ENCODE results near the gene OTOF.
"Not testable (repeated sequence)": the region's sequence is repeated elsewhere in the genome, so short reads cannot be mapped to it uniquely, and the experiment has no call there.

Gene OTOF

DNA sequence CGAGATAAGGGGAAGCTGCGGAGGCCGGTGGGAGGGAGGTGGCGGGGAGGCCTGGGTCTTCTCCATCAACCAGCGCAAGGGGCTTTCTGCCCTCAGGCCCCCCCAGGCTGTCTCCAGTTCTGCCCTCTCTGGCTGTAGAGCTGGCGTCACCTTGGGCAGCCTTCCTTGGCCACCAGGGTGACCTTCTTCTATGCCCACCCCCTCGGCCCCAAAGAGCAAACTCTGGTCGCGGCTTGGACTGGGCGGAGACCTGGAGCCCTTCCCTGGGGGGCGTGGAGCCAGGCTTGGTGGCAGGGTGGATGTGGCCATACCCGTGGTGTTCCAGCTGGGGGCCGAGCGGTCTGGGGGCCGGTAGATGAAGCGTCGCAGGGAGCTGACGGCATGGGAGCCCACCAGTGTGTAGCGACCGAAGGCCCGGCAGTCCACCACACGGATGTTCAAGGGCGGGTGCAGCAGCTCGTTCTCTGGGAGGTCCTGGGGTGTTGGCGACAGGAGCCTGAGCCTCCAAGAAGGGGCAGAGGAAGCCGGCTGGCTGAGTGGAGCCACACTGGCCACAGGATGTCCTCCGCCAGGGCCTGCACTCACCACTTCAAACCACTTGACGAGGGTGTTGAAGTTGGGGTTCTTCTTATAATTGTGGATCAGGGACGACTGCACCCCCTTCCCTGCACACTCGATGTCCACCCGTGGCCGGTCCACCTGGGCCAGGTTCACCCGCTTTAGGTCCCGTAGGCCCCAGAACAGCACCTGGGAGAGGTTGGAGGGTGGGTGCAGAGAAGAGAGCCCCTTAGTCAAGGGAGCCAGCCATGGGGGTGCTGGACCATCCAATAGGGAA is 4.9 kb downstream of the OTOF start:
- 91 to 94% methylated on average over 12 to 32 of the region's 34 CpGs for WGBS, 2 experiments (ENCODE audit: insufficient coverage in 2 of 2)
- Histone ChIP-seq H3K36me3 (ENCODE audit: control insufficient read depth, insufficient read depth, low read length) (no peaks in the 10 kb centered on the region), H3K9me3 (ENCODE audit: control insufficient read depth, low read length) (no peaks in the 10 kb centered on the region), H3K4me3 (ENCODE audit: extremely low read depth, insufficient read depth, low read length, poor library complexity, severe bottlenecking) (no peak overlapping the region), H3K4me1 (ENCODE audit: control insufficient read depth, insufficient read depth, low read length, poor library complexity, severe bottlenecking) (peaks cover 6% of the 10 kb centered on the region), H3K27ac (ENCODE audit: low read depth, low read length, severe bottlenecking) (no peak overlapping the region)

DNA sequence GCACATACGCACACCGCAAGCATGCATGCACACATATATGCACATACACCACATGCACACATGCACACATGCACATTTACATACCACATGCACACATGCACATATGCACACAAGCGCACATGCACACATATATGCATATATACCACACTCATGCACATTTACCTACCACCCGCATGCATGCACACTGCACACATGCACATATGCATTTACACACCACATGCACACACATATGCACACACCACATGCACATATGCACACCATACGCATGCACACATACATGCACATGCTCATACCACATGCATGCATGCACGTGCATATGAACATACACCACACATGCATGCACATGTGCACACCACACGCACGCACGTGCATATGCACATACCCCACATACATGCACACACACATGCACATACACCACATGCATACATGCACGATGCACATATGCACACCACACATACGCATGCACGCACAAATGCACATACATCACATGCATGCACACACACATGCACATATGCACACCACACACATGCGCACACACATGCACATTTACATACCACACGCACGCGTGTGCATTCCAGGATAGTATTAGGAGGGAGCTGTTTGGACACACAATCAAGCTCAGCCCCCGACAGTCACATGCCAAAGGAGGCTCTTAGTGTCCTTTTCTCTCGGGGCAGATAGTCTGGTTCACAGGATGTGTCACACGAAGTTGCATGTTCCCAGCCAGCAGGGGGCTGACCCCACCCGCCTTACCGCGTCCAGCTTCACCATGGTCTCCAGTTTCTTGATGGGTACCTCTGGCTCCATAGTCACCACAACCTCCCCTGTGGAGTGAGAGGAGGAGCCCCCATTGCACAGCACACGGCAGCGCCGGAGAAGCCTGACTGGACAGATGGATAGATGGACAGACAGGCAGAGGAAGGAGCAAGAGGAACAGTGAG is 5.9 kb downstream of the OTOF start:
- Histone ChIP-seq H3K4me1 (ENCODE audit: control insufficient read depth, insufficient read depth, low read length, poor library complexity, severe bottlenecking) (peaks cover under 1% of the 10 kb centered on the region), H3K27ac (ENCODE audit: low read depth, low read length, severe bottlenecking) (no peak overlapping the region), H3K4me3 (ENCODE audit: extremely low read depth, insufficient read depth, low read length, poor library complexity, severe bottlenecking) (no peak overlapping the region), H3K36me3 (ENCODE audit: control insufficient read depth, insufficient read depth, low read length) (no peaks in the 10 kb centered on the region), H3K9me3 (ENCODE audit: control insufficient read depth, low read length) (no peaks in the 10 kb centered on the region)
- WGBS, 2 experiments (ENCODE audit: insufficient coverage in 2 of 2) = 85 to 91% methylated on average over 22 to 25 of the region's 25 CpGs

- Histone ChIP-seq H3K36me3 (ENCODE audit: control insufficient read depth, insufficient read depth, low read length) (no peaks in the 10 kb centered on the region), H3K4me1 (ENCODE audit: control insufficient read depth, insufficient read depth, low read length, poor library complexity, severe bottlenecking) (no peaks in the 10 kb centered on the region), H3K27ac (ENCODE audit: low read depth, low read length, severe bottlenecking) (no peak overlapping the region), H3K4me3 (ENCODE audit: extremely low read depth, insufficient read depth, low read length, poor library complexity, severe bottlenecking) (no peak overlapping the region), H3K9me3 (ENCODE audit: control insufficient read depth, low read length) (no peaks in the 10 kb centered on the region)
- WGBS, 2 experiments (ENCODE audit: insufficient coverage in 2 of 2) = 83% methylated on average over 1 of the region's 2 CpGs; no CpG with 5 or more reads in 1 of the 2 experiments
These were observed 6.6 kb downstream of the OTOF start for GRCh38 chr2:26471289-26471688.

- WGBS, 2 experiments (ENCODE audit: insufficient coverage in 2 of 2) = 93 to 96% methylated on average over 7 to 9 of the region's 9 CpGs
These were observed 7.2 kb downstream of the OTOF start for GRCh38 chr2:26470601-26471260.

GRCh38 chr2:26469955-26470354 is 8.0 kb downstream of the OTOF start:
- no peak overlapping the region for H3K4me3 ChIP-seq (ENCODE audit: extremely low read depth, insufficient read depth, low read length, poor library complexity, severe bottlenecking)
- WGBS, 2 experiments (ENCODE audit: insufficient coverage in 2 of 2) = 85 to 93% methylated on average over 6 to 7 of the region's 7 CpGs
- H3K4me1 ChIP-seq (ENCODE audit: control insufficient read depth, insufficient read depth, low read length, poor library complexity, severe bottlenecking) = no peaks in the 10 kb centered on the region
- no peaks in the 10 kb centered on the region for H3K9me3 ChIP-seq (ENCODE audit: control insufficient read depth, low read length)
- H3K36me3 ChIP-seq (ENCODE audit: control insufficient read depth, insufficient read depth, low read length) = no peaks in the 10 kb centered on the region
- H3K27ac ChIP-seq (ENCODE audit: low read depth, low read length, severe bottlenecking) = no peak overlapping the region

More at GRCh38 chr2:26470601-26471260, 7.2 kb downstream of the OTOF start:
- no peaks in the 10 kb centered on the region for H3K4me1 ChIP-seq (ENCODE audit: control insufficient read depth, insufficient read depth, low read length, poor library complexity, severe bottlenecking)
- H3K9me3 ChIP-seq (ENCODE audit: control insufficient read depth, low read length) = no peaks in the 10 kb centered on the region
- H3K36me3 ChIP-seq (ENCODE audit: control insufficient read depth, insufficient read depth, low read length) = no peaks in the 10 kb centered on the region
- H3K27ac ChIP-seq (ENCODE audit: low read depth, low read length, severe bottlenecking) = no peak overlapping the region
- no peak overlapping the region for H3K4me3 ChIP-seq (ENCODE audit: extremely low read depth, insufficient read depth, low read length, poor library complexity, severe bottlenecking)

DNA sequence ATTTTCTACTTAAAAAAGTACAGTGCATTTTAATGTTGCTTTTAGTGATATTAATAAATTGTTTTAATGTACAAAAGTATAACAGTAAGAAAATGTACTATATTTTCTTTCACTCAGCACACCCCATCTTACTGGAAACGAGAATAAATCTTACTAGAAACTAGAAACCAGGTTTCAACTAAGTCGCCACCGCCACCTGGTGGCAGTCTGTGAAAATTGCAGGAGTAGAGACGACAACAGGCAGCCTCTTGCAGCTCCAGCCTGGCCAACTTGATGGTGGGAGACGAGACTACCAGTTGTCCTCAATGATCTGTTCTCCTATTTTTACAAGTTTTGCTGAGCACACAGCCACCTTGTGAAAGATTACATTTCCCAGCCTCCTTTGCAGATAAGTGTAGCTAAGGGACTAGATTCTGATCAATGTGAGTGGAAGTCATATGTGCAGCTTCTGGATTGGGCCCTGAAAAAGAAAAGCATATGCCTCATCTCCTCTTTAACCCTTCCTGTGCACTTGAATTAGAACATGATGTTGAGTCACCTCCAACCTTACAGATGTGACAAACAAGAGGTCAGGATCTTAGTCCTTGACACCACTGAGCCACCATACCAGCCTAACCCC is 8.7 kb downstream of the OTOF start:
- Histone ChIP-seq H3K9me3 (ENCODE audit: control insufficient read depth, low read length) (no peaks in the 10 kb centered on the region), H3K27ac (ENCODE audit: low read depth, low read length, severe bottlenecking) (no peak overlapping the region), H3K36me3 (ENCODE audit: control insufficient read depth, insufficient read depth, low read length) (no peaks in the 10 kb centered on the region), H3K4me1 (ENCODE audit: control insufficient read depth, insufficient read depth, low read length, poor library complexity, severe bottlenecking) (peaks cover under 1% of the 10 kb centered on the region), H3K4me3 (ENCODE audit: extremely low read depth, insufficient read depth, low read length, poor library complexity, severe bottlenecking) (no peak overlapping the region)
- 12 to 21% methylated on average over 4 of the region's 5 CpGs for WGBS, 2 experiments (ENCODE audit: insufficient coverage in 2 of 2)

- H3K4me3 ChIP-seq (ENCODE audit: extremely low read depth, insufficient read depth, low read length, poor library complexity, severe bottlenecking); H3K9me3 ChIP-seq (ENCODE audit: control insufficient read depth, low read length): not testable (repeated sequence)
- WGBS, 2 experiments (ENCODE audit: insufficient coverage in 2 of 2) = no CpG with 5 or more reads among the region's 1 CpG
These were observed 9.4 kb downstream of the OTOF start for GRCh38 chr2:26468544-26468943.

DNA sequence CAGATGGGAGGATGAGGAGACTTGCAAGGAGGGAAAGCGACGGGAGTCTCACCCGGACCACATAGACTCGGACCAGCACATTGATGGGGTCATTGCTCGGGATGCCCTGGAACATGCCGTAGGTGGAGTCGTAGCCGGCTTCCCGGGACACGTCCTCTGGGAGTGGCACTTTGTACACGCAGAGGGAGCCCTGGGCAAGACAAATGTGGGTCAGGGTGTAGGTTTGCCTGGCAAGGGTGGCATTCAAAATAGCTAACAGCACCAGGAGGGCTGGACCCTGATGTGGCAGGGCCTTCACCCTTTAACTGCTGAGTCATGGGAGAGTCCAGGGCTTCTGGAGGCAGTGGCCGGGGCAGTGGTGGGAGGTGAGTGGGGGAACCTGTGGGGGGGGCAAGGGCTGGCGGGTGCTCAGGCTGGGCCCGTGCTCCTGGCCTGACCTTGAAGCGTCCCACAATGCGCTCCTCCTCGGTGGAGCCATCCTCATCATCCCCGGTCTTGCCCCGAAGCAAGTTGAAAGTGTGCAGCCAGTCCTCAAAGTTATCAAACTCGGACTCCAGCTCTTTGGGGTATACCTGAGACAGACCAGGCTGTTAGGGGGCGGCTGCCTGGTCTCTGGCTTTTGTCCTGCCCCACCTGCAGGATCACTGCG is 11.1 kb downstream of the OTOF start:
- 90 to 91% methylated on average over 20 to 21 of the region's 22 CpGs for WGBS, 2 experiments (ENCODE audit: insufficient coverage in 2 of 2)
- Histone ChIP-seq H3K36me3 (ENCODE audit: control insufficient read depth, insufficient read depth, low read length) (no peaks in the 10 kb centered on the region), H3K27ac (ENCODE audit: low read depth, low read length, severe bottlenecking) (no peak overlapping the region), H3K9me3 (ENCODE audit: control insufficient read depth, low read length) (no peaks in the 10 kb centered on the region), H3K4me3 (ENCODE audit: extremely low read depth, insufficient read depth, low read length, poor library complexity, severe bottlenecking) (no peak overlapping the region), H3K4me1 (ENCODE audit: control insufficient read depth, insufficient read depth, low read length, poor library complexity, severe bottlenecking) (peaks cover 10% of the 10 kb centered on the region)

More at GRCh38 chr2:26468544-26468943, 9.4 kb downstream of the OTOF start:
- H3K27ac ChIP-seq (ENCODE audit: low read depth, low read length, severe bottlenecking); H3K36me3 ChIP-seq (ENCODE audit: control insufficient read depth, insufficient read depth, low read length); H3K4me1 ChIP-seq (ENCODE audit: control insufficient read depth, insufficient read depth, low read length, poor library complexity, severe bottlenecking): not testable (repeated sequence)

DNA sequence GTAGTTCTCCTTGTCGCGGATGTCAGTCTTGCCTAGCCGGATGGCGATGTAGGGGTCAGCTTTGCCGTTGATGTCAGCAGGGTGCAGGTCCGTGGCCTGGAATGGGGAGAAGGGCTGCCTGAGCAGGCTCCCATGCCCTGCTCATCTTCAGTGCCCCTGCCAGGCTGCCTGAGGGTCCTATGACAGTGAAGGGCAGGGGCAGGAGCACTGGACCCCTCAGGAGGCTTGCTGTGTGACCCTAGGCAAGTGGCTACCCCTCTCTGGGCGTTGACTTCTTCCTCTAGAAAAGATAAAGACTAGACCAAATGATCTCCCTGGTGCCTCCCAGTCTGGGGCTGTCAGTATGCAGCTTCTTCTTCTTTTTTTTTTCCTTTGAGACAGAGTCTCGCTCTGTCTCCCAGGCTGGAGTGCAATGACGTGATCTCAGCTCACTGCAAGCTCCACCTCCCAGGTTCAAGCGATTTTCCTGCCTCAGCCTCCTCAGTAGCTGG is 11.9 kb downstream of the OTOF start:
- Histone ChIP-seq H3K36me3 (ENCODE audit: control insufficient read depth, insufficient read depth, low read length) (no peaks in the 10 kb centered on the region), H3K9me3 (ENCODE audit: control insufficient read depth, low read length) (no peaks in the 10 kb centered on the region), H3K27ac (ENCODE audit: low read depth, low read length, severe bottlenecking) (no peak overlapping the region), H3K4me3 (ENCODE audit: extremely low read depth, insufficient read depth, low read length, poor library complexity, severe bottlenecking) (no peak overlapping the region), H3K4me1 (ENCODE audit: control insufficient read depth, insufficient read depth, low read length, poor library complexity, severe bottlenecking) (peaks cover 10% of the 10 kb centered on the region)
- 93 to 97% methylated on average over 8 to 10 of the region's 10 CpGs for WGBS, 2 experiments (ENCODE audit: insufficient coverage in 2 of 2)
